AG04449 (cell line): ENCODE results near the gene ZDHHC1.

Experiments
- CTCF ChIA-PET: fragments of 350-600 bp; formaldehyde crosslinking; extraction: SDS; loops from one replicate; lab custom pipeline; 2021; ENCODE audit warnings: antibody characterized with exemption; lab: Yijun Ruan, JAX
- POLR2A ChIA-PET: fragments of 400-600, 350-600 bp; formaldehyde crosslinking; extraction: SDS; loops from one replicate; lab custom pipeline; 2020; ENCODE audit warnings: antibody characterized with exemption, inconsistent platforms; lab: Yijun Ruan, JAX
- DNase-seq: peaks from one replicate; pipeline ENCODE4 v3.0.0-alpha.2; 2010; ENCODE audit warnings: low read depth, low spot score
- H3K4me3 ChIP-seq: 2 replicates; pipeline ENCODE4 v1.5.1; 2011; ENCODE audit warnings: low read depth, mild to moderate bottlenecking, control low read depth, low read length
- CTCF ChIP-seq: IDR thresholded peaks from one replicate; pipeline ENCODE4 v1.5.1; 2011; ENCODE audit warnings: mild to moderate bottlenecking, moderate library complexity, low read length, control low read depth, inconsistent platforms; ENCODE audit not compliant: insufficient read depth; ENCODE audit errors: missing control alignments

The ZDHHC1 gene

GRCh38 chr16:67461600-67462278 is 45.5 kb upstream of the ZDHHC1 start:
- ChIA-PET POLR2A (no interaction called here), CTCF (interaction anchor here (0.9 to 10.4 kb wide), 10 partner anchors 9 to 307 kb away, joined by 3 to 154 read pairs (median 7); partner anchors contain the start of genes ATP6V0D1 and ZDHHC1)
- no peak for DNase-seq
- TF ChIP-seq CTCF = no peak
- H3K4me3 ChIP-seq = no peak overlapping the region

GRCh38 chr16:67460961-67461360 is 44.7 kb upstream of the ZDHHC1 start:
- ChIA-PET CTCF (interaction anchor here (0.9 to 10.4 kb wide), 7 partner anchors 10 to 202 kb away, joined by 3 to 154 read pairs (median 7); partner anchors contain the start of genes ATP6V0D1 and ZDHHC1), POLR2A (no interaction called here)
- no peak for DNase-seq
- no peak overlapping the region for H3K4me3 ChIP-seq
- no peak for TF ChIP-seq CTCF

GRCh38 chr16:67460168-67460567 is 43.9 kb upstream of the ZDHHC1 start:
- DNase-seq = no peak
- CTCF ChIA-PET = interaction anchor here (0.7 to 10.4 kb wide), 7 partner anchors 12 to 199 kb away, joined by 3 to 154 read pairs (median 4); partner anchors contain the start of genes ATP6V0D1 and ZDHHC1
- POLR2A ChIA-PET = no interaction called here
- no peak for TF ChIP-seq CTCF
- H3K4me3 ChIP-seq = no peak overlapping the region

GRCh38 chr16:67459861-67460150 is 43.5 kb upstream of the ZDHHC1 start:
- CTCF ChIA-PET = interaction anchor here (0.7 to 10.4 kb wide), 6 partner anchors 8 to 199 kb away, joined by 3 to 154 read pairs (median 5); partner anchors contain the start of genes ATP6V0D1 and ZDHHC1
- DNase-seq = no peak
- no peak for TF ChIP-seq CTCF
- no peak overlapping the region for H3K4me3 ChIP-seq
- POLR2A ChIA-PET = no interaction called here

GRCh38 chr16:67459066-67459860 is 43.0 kb upstream of the ZDHHC1 start:
- ChIA-PET CTCF (interaction anchor here (1.0 to 10.4 kb wide), 7 partner anchors 8 to 198 kb away, joined by 3 to 154 read pairs (median 6); no protein-coding TSS in a partner anchor), POLR2A (no interaction called here)
- no peak for DNase-seq
- TF ChIP-seq CTCF = no peak
- H3K4me3 ChIP-seq = no peak overlapping the region
